Measurements from ENCODE around the gene TLR7. TPM values are rescaled to one million over a fixed set of nuclear protein-coding genes. Genes with fewer than 3 reads are reported as not detected.

The TLR7 gene
- total RNA-seq, 1 donor from 2014 or later, result not detected

- no peak for DNase-seq (ENCODE audit: extremely low spot score, unreplicated experiment)
- Mint-ChIP-seq H3K27me3 (ENCODE audit: unreplicated experiment) (peaks cover 23% of the 10 kb centered on the region), H3K27ac (ENCODE audit: unreplicated experiment) (no peak overlapping the region), H3K9me3 (ENCODE audit: unreplicated experiment) (peaks cover 5% of the 10 kb centered on the region), H3K4me1 (ENCODE audit: unreplicated experiment) (no peaks in the 10 kb centered on the region), H3K36me3 (ENCODE audit: unreplicated experiment) (no peaks in the 10 kb centered on the region), H3K4me3 (ENCODE audit: unreplicated experiment) (no peak overlapping the region)
- TF ChIP-seq, protein P1, sequence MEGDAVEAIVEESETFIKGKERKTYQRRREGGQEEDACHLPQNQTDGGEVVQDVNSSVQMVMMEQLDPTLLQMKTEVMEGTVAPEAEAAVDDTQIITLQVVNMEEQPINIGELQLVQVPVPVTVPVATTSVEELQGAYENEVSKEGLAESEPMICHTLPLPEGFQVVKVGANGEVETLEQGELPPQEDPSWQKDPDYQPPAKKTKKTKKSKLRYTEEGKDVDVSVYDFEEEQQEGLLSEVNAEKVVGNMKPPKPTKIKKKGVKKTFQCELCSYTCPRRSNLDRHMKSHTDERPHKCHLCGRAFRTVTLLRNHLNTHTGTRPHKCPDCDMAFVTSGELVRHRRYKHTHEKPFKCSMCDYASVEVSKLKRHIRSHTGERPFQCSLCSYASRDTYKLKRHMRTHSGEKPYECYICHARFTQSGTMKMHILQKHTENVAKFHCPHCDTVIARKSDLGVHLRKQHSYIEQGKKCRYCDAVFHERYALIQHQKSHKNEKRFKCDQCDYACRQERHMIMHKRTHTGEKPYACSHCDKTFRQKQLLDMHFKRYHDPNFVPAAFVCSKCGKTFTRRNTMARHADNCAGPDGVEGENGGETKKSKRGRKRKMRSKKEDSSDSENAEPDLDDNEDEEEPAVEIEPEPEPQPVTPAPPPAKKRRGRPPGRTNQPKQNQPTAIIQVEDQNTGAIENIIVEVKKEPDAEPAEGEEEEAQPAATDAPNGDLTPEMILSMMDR (IDR thresholded peaks at IDR 0.05), result no peak
Measured at GRCh38 chrX:12920990-12921389, 54.1 kb downstream of the TLR7 start.

DNA sequence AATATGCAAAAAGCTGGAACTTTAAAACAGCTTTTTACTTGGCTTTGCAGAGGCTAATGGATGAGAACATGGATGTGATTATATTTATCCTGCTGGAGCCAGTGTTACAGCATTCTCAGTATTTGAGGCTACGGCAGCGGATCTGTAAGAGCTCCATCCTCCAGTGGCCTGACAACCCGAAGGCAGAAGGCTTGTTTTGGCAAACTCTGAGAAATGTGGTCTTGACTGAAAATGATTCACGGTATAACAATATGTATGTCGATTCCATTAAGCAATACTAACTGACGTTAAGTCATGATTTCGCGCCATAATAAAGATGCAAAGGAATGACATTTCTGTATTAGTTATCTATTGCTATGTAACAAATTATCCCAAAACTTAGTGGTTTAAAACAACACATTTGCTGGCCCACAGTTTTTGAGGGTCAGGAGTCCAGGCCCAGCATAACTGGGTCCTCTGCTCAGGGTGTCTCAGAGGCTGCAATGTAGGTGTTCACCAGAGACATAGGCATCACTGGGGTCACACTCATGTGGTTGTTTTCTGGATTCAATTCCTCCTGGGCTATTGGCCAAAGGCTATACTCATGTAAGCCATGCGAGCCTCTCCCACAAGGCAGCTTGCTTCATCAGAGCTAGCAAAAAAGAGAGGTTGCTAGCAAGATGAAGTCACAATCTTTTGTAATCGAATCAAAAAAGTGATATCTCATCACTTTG is 55.2 kb downstream of the TLR7 start:
- no peaks in the 10 kb centered on the region for H3K36me3 Mint-ChIP-seq (ENCODE audit: unreplicated experiment)
- H3K4me3 Mint-ChIP-seq (ENCODE audit: unreplicated experiment), result no peak overlapping the region
- no peak for DNase-seq (ENCODE audit: extremely low spot score, unreplicated experiment)
- no peaks in the 10 kb centered on the region for H3K4me1 Mint-ChIP-seq (ENCODE audit: unreplicated experiment)
- peaks cover 5% of the 10 kb centered on the region for H3K9me3 Mint-ChIP-seq (ENCODE audit: unreplicated experiment)
- TF ChIP-seq, protein P1 (IDR thresholded peaks at IDR 0.05), result no peak
- peaks cover 23% of the 10 kb centered on the region for H3K27me3 Mint-ChIP-seq (ENCODE audit: unreplicated experiment)
- no peak overlapping the region for H3K27ac Mint-ChIP-seq (ENCODE audit: unreplicated experiment)

GRCh38 chrX:12922599-12922919 is 55.7 kb downstream of the TLR7 start:
- no peak overlapping the region for H3K27ac Mint-ChIP-seq (ENCODE audit: unreplicated experiment)
- H3K4me1 Mint-ChIP-seq (ENCODE audit: unreplicated experiment), result no peaks in the 10 kb centered on the region
- H3K36me3 Mint-ChIP-seq (ENCODE audit: unreplicated experiment), result no peaks in the 10 kb centered on the region
- H3K9me3 Mint-ChIP-seq (ENCODE audit: unreplicated experiment), result peaks cover 5% of the 10 kb centered on the region
- TF ChIP-seq, protein P1 (IDR thresholded peaks at IDR 0.05), result no peak
- no peak overlapping the region for H3K4me3 Mint-ChIP-seq (ENCODE audit: unreplicated experiment)
- H3K27me3 Mint-ChIP-seq (ENCODE audit: unreplicated experiment), result peaks cover 23% of the 10 kb centered on the region
- DNase-seq (ENCODE audit: extremely low spot score, unreplicated experiment), result no peak

- H3K27me3 Mint-ChIP-seq (ENCODE audit: unreplicated experiment), result peaks cover 6% of the 10 kb centered on the region
- no peak overlapping the region for H3K4me3 Mint-ChIP-seq (ENCODE audit: unreplicated experiment)
- H3K36me3 Mint-ChIP-seq (ENCODE audit: unreplicated experiment), result no peaks in the 10 kb centered on the region
- TF ChIP-seq, protein P1 (IDR thresholded peaks at IDR 0.05), result no peak
- H3K4me1 Mint-ChIP-seq (ENCODE audit: unreplicated experiment), result no peaks in the 10 kb centered on the region
- H3K9me3 Mint-ChIP-seq (ENCODE audit: unreplicated experiment), result peaks cover 27% of the 10 kb centered on the region
- no peak for DNase-seq (ENCODE audit: extremely low spot score, unreplicated experiment)
- H3K27ac Mint-ChIP-seq (ENCODE audit: unreplicated experiment), result no peak overlapping the region
Measured at GRCh38 chrX:12929701-12930100, 62.8 kb downstream of the TLR7 start.

DNA sequence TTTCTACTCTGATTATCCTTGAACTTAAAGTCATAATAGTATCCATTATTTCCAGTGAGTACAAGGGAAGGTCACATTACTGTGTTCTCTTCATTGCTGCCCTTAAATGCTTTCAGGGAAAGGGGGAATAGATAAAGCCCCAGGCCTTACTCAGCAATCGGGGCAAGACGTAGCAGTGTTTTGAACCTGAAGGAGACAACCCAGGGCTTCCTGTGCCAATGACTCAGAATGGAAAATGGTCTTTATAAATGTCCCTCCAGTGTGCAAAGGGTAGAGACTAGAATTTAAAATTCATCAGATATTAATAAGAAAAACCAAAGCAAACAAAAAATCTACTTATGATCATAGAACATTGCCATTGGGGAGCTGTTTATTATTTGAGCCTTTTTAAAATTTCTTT is 63.3 kb downstream of the TLR7 start:
- Mint-ChIP-seq H3K36me3 (ENCODE audit: unreplicated experiment) (no peaks in the 10 kb centered on the region), H3K27me3 (ENCODE audit: unreplicated experiment) (peaks cover 2% of the 10 kb centered on the region), H3K9me3 (ENCODE audit: unreplicated experiment) (peaks cover 23% of the 10 kb centered on the region), H3K4me1 (ENCODE audit: unreplicated experiment) (no peaks in the 10 kb centered on the region), H3K27ac (ENCODE audit: unreplicated experiment) (no peak overlapping the region), H3K4me3 (ENCODE audit: unreplicated experiment) (no peak overlapping the region)
- TF ChIP-seq, protein P1 (IDR thresholded peaks at IDR 0.05), result no peak
- DNase-seq (ENCODE audit: extremely low spot score, unreplicated experiment), result no peak

All from osteocyte (in vitro differentiated cells).